HepG2 (cell line): ENCODE results near the gene RTEL1. TPM values are rescaled to one million over a fixed set of nuclear protein-coding genes. Genes with fewer than 3 reads are reported as not detected.

Source experiments
- CREB3 ChIP-seq: sonication (generic); formaldehyde crosslinking; IDR thresholded peaks from 2 replicates; pipeline ENCODE4 v1.5.0; 2020; ENCODE audit warnings: missing genetic modification reagents
- CREM ChIP-seq, 2 experiments: sonication (generic) in 1 of 2; formaldehyde crosslinking in 1 of 2; IDR thresholded peaks; 2 replicates each; pipeline versions ENCODE4 v1.4.0 to v1.6.1; 2016 to 2020; ENCODE audit warnings: antibody characterized with exemption in 1 of 2, mild to moderate bottlenecking in 1 of 2, missing genetic modification reagents in 1 of 2
- EZH2 ChIP-seq: conservative IDR thresholded peaks from 2 replicates; pipeline ENCODE4 v1.6.1; 2012; ENCODE audit warnings: mild to moderate bottlenecking, low read depth, low read length, moderate library complexity
- FIP1L1 ChIP-seq: fragments of 200-400 bp; formaldehyde crosslinking; IDR thresholded peaks from 2 replicates; pipeline ENCODE4 v1.6.1; 2018; ENCODE audit warnings: low read depth, mild to moderate bottlenecking, low read length, moderate library complexity, borderline replicate concordance; ENCODE audit not compliant: insufficient read depth
- GATA4 ChIP-seq: sonication (generic); IDR thresholded peaks from 2 replicates; pipeline ENCODE4 v1.6.1; 2016; ENCODE audit warnings: antibody characterized with exemption, low read depth, borderline replicate concordance
- HDAC1 ChIP-seq: sonication (generic); formaldehyde crosslinking; IDR thresholded peaks from 2 replicates; pipeline ENCODE4 v1.5.1; 2020; ENCODE audit warnings: mild to moderate bottlenecking, missing genetic modification reagents
- KMT2A ChIP-seq: sonication (generic); formaldehyde crosslinking; IDR thresholded peaks from 2 replicates; pipeline ENCODE4 v1.4.0; 2020; ENCODE audit warnings: missing genetic modification reagents
- PAX8 ChIP-seq: sonication (generic); formaldehyde crosslinking; IDR thresholded peaks from 2 replicates; pipeline ENCODE4 v1.8.0; 2022; ENCODE audit warnings: mild to moderate bottlenecking, missing genetic modification reagents, borderline replicate concordance
- ZNF101 ChIP-seq: sonication (generic); formaldehyde crosslinking; IDR thresholded peaks from 2 replicates; pipeline ENCODE4 v1.4.0; 2020; ENCODE audit warnings: mild to moderate bottlenecking, low read depth, missing genetic modification reagents, borderline replicate concordance
- ZNF205 ChIP-seq: IDR thresholded peaks from 2 replicates; pipeline ENCODE4 v1.6.1; 2018; ENCODE audit warnings: missing biosample characterization, missing genetic modification reagents
- ZNF235 ChIP-seq: sonication (generic); formaldehyde crosslinking; IDR thresholded peaks from 2 replicates; pipeline ENCODE4 v1.8.1; 2023; ENCODE audit warnings: mild to moderate bottlenecking, missing genetic modification reagents, borderline replicate concordance
- ZNF841 ChIP-seq: sonication (generic); formaldehyde crosslinking; IDR thresholded peaks from 2 replicates; pipeline ENCODE4 v1.8.1; 2023; ENCODE audit warnings: missing genetic modification reagents, borderline replicate concordance
- ZSCAN22 ChIP-seq: sonication (generic); formaldehyde crosslinking; IDR thresholded peaks from 2 replicates; pipeline ENCODE4 v1.4.0; 2020; ENCODE audit warnings: mild to moderate bottlenecking, missing genetic modification reagents
- polyA plus RNA-seq, 8 experiments: library from polyadenylated mRNA; depleted of rRNA in 3 of 8; stranded (reverse) in 7 of 8; unstranded in 1 of 8; fragments of >200 nt; fragmentation: Illumina TruSeq in 4 of 8; extraction: Trizol in 4 of 8; gene quantifications; 2 replicates each; pipeline versions ENCODE4 v1.2.1 to v1.2.3, GENCODE V29; 2011 to 2016; ENCODE audit warnings: low read depth in 4 of 8, missing spikeins in 1 of 8, mixed read lengths in 1 of 8; ENCODE audit not compliant: insufficient read depth in 1 of 8
- total RNA-seq, 5 experiments: library from RNA; depleted of rRNA; stranded (reverse); fragments of >200 nt; fragmentation: Illumina TruSeq; extraction: Trizol; gene quantifications; 2 replicates each; pipeline ENCODE4 v1.2.3, GENCODE V29; 2016; ENCODE audit warnings: low read depth in 1 of 5
- TF ChIP-seq, protein P1 (sequence below): sonication (generic); formaldehyde crosslinking; IDR thresholded peaks from 2 replicates; pipeline ENCODE4 v1.8.0; 2022; ENCODE audit warnings: mild to moderate bottlenecking, missing genetic modification reagents, borderline replicate concordance
- TF ChIP-seq, protein P2 (sequence below): sonication (generic); formaldehyde crosslinking; IDR thresholded peaks from 2 replicates; pipeline ENCODE4 v1.5.0; 2020; ENCODE audit warnings: missing genetic modification reagents
- TF ChIP-seq, protein P3 (sequence below): sonication (generic); formaldehyde crosslinking; IDR thresholded peaks from 2 replicates; pipeline ENCODE4 v1.4.0; 2020; ENCODE audit warnings: mild to moderate bottlenecking, missing genetic modification reagents

The RTEL1 gene
- total and polyA plus RNA-seq, 2 of the 13 experiments (the other 11 are each of a cell fraction or from before 2014, with no cell fraction given): 21.8 to 36.4 TPM

DNA sequence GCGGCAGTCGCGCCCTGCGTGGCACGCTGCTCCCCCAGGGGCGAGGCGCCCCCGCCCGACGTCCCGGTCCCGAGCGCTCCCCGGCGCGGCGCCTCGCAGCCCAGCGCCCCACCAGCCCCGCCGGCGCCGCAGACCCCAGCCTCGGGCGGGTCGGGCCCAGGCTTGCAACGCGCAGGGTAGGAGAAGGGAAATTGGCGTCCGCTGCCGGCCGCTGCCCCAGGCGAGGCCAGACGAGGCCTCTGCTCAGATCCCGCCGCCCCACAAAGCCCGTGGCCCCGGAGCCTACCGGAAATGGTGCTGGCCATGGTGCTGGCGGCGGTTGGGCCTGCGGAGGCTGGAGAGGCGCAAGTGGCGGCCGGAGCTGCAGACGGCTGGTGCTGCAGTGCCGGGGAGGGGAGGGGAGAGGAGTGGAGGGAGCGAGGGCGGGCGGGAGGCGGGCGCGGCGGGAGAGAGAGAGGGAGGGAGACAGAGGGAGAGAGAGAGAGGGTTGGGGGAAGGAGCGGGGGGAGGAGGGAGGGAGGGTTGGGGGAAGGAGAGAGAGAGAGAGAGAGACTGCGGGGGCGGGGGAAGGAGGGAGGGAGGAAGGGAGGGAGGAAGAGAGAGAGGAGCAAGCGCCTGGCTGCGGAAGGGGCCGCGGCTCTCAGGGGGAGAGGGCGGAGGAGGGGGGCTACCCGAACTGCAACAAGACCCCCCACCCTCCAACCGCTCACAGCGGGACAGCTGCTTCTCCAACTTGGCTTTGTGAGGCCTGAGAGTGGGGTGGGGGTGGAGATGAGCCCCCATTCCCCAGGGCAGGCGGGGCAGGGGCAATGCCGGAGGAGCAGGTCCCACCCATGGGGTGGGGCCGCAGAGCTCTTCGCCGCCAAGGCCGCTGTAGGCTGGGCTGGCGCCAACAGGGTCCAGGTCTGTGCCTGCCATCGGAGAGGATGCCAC is 4.8 kb upstream of the RTEL1 start, which contains the start of gene STMN3 (continued):
- TF ChIP-seq, protein P1, sequence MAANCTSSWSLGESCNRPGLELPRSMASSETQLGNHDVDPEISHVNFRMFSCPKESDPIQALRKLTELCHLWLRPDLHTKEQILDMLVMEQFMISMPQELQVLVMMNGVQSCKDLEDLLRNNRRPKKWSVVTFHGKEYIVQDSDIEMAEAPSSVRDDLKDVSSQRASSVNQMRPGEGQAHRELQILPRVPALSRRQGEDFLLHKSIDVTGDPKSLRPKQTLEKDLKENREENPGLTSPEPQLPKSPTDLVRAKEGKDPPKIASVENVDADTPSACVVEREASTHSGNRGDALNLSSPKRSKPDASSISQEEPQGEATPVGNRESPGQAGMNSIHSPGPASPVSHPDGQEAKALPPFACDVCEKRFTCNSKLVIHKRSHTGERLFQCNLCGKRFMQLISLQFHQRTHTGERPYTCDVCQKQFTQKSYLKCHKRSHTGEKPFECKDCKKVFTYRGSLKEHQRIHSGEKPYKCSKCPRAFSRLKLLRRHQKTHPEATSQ (CRISPR knock-in tag): 0 out of 2 replicates have a peak, but pooled peaks have one; percentile 62
- TF ChIP-seq ZNF235 (CRISPR knock-in tag): peak; percentile 100
- no peak for TF ChIP-seq EZH2
- peak; percentile 99 for TF ChIP-seq CREB3
- no peak for TF ChIP-seq ZNF101
- no peak for TF ChIP-seq GATA4
- peak; percentile 74; the same call in 1 of the 2 replicates for TF ChIP-seq ZSCAN22
- TF ChIP-seq, protein P2, sequence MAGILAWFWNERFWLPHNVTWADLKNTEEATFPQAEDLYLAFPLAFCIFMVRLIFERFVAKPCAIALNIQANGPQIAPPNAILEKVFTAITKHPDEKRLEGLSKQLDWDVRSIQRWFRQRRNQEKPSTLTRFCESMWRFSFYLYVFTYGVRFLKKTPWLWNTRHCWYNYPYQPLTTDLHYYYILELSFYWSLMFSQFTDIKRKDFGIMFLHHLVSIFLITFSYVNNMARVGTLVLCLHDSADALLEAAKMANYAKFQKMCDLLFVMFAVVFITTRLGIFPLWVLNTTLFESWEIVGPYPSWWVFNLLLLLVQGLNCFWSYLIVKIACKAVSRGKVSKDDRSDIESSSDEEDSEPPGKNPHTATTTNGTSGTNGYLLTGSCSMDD: peak; percentile 96
- peak; percentile 97 for TF ChIP-seq ZNF205
- peak; percentile 86 for TF ChIP-seq KMT2A
- TF ChIP-seq FIP1L1: no peak
- peak; percentile 99; the same call in 1 of the 2 replicates for TF ChIP-seq PAX8
- TF ChIP-seq, protein P3, sequence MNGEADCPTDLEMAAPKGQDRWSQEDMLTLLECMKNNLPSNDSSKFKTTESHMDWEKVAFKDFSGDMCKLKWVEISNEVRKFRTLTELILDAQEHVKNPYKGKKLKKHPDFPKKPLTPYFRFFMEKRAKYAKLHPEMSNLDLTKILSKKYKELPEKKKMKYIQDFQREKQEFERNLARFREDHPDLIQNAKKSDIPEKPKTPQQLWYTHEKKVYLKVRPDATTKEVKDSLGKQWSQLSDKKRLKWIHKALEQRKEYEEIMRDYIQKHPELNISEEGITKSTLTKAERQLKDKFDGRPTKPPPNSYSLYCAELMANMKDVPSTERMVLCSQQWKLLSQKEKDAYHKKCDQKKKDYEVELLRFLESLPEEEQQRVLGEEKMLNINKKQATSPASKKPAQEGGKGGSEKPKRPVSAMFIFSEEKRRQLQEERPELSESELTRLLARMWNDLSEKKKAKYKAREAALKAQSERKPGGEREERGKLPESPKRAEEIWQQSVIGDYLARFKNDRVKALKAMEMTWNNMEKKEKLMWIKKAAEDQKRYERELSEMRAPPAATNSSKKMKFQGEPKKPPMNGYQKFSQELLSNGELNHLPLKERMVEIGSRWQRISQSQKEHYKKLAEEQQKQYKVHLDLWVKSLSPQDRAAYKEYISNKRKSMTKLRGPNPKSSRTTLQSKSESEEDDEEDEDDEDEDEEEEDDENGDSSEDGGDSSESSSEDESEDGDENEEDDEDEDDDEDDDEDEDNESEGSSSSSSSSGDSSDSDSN (CRISPR knock-in tag): peak; percentile 97
- no peak for TF ChIP-seq CREM (IDR thresholded peaks at IDR 0.05)
- peak; percentile 72 for TF ChIP-seq CREM (CRISPR knock-in tag; IDR thresholded peaks at IDR 0.05)
- TF ChIP-seq ZNF841: peak; percentile 97; the same call in 1 of the 2 replicates
- peak; percentile 99 for TF ChIP-seq HDAC1 (CRISPR knock-in tag)
